Central memory CD8-positive, alpha-beta T cell (primary cell): ENCODE measurements around the gene UBR3.

ENCODE experiments used
- ATAC-seq: fragments of 150-1000 bp; cut with Tn5 transposase; replicated peaks from 2 replicates; pipeline ENCODE4 v1.10.0; 2022; ENCODE audit warnings: mild to moderate bottlenecking, moderate FRiP score, moderate number of reproducible peaks; ENCODE audit not compliant: poor library complexity, severe bottlenecking; ENCODE audit errors: extremely low read depth
- DNase-seq, 2 donors: peaks; one replicate each; pipeline ENCODE4 v3.0.0; 2021; ENCODE audit warnings: low spot score in 2 of 2
- H3K27ac Mint-ChIP-seq: one replicate; pipeline ENCODE4 v1.8.0; 2022; ENCODE audit warnings: low read depth, mild to moderate bottlenecking, moderate library complexity, mixed read lengths
- H3K27me3 Mint-ChIP-seq: one replicate; pipeline ENCODE4 v1.8.0; 2022; ENCODE audit warnings: mixed read lengths
- H3K36me3 Mint-ChIP-seq: one replicate; pipeline ENCODE4 v1.8.0; 2022; ENCODE audit warnings: mild to moderate bottlenecking, moderate library complexity, mixed read lengths; ENCODE audit not compliant: insufficient read depth
- H3K4me1 Mint-ChIP-seq: one replicate; pipeline ENCODE4 v1.8.0; 2022; ENCODE audit warnings: mixed read lengths
- H3K4me3 Mint-ChIP-seq: one replicate; pipeline ENCODE4 v1.8.0; 2022; ENCODE audit warnings: mild to moderate bottlenecking, moderate library complexity, mixed read lengths
- H3K9me3 Mint-ChIP-seq: one replicate; pipeline ENCODE4 v1.8.0; 2022; ENCODE audit warnings: mixed read lengths

Gene UBR3

GRCh38 chr2:170070778-170071177 lies 243.5 kb downstream of the UBR3 start:
- Mint-ChIP-seq H3K27me3 (no peaks in the 10 kb centered on the region), H3K4me3 (no peak overlapping the region), H3K4me1 (no peaks in the 10 kb centered on the region), H3K36me3 (peaks cover 22% of the 10 kb centered on the region), H3K27ac (no peak overlapping the region), H3K9me3 (no peaks in the 10 kb centered on the region)
- ATAC-seq (no peak), DNase-seq (no peak)

GRCh38 chr2:170073288-170073687 lies 246.0 kb downstream of the UBR3 start:
- no peaks in the 10 kb centered on the region for H3K27me3 Mint-ChIP-seq
- H3K4me3 Mint-ChIP-seq = no peak overlapping the region
- DNase-seq (no peak), ATAC-seq (no peak)
- H3K36me3 Mint-ChIP-seq = peaks cover 24% of the 10 kb centered on the region
- no peaks in the 10 kb centered on the region for H3K9me3 Mint-ChIP-seq
- H3K4me1 Mint-ChIP-seq = no peaks in the 10 kb centered on the region
- H3K27ac Mint-ChIP-seq = no peak overlapping the region

GRCh38 chr2:170076189-170076588 lies 248.9 kb downstream of the UBR3 start:
- H3K4me3 Mint-ChIP-seq = no peak overlapping the region
- H3K9me3 Mint-ChIP-seq = no peaks in the 10 kb centered on the region
- peaks cover 24% of the 10 kb centered on the region for H3K36me3 Mint-ChIP-seq
- H3K27ac Mint-ChIP-seq = no peak overlapping the region
- no peaks in the 10 kb centered on the region for H3K27me3 Mint-ChIP-seq
- no peak for ATAC-seq
- no peak for DNase-seq
- no peaks in the 10 kb centered on the region for H3K4me1 Mint-ChIP-seq

- DNase-seq (no peak), ATAC-seq (no peak)
- Mint-ChIP-seq H3K4me1 (no peaks in the 10 kb centered on the region), H3K27me3 (no peaks in the 10 kb centered on the region), H3K27ac (no peak overlapping the region), H3K36me3 (peaks cover 30% of the 10 kb centered on the region), H3K4me3 (no peak overlapping the region), H3K9me3 (no peaks in the 10 kb centered on the region)
These were observed 250.7 kb downstream of the UBR3 start for GRCh38 chr2:170077830-170078569.

- Mint-ChIP-seq H3K27ac (no peak overlapping the region), H3K4me1 (no peaks in the 10 kb centered on the region), H3K4me3 (no peak overlapping the region), H3K9me3 (no peaks in the 10 kb centered on the region), H3K27me3 (no peaks in the 10 kb centered on the region), H3K36me3 (peaks cover 10% of the 10 kb centered on the region)
- ATAC-seq (no peak), DNase-seq (no peak)
These were observed 257.7 kb downstream of the UBR3 start for GRCh38 chr2:170084820-170085491.

GRCh38 chr2:170086117-170086688 lies 258.9 kb downstream of the UBR3 start:
- Mint-ChIP-seq H3K27ac (no peak overlapping the region), H3K36me3 (peaks cover 6% of the 10 kb centered on the region), H3K4me3 (no peak overlapping the region), H3K4me1 (no peaks in the 10 kb centered on the region), H3K9me3 (no peaks in the 10 kb centered on the region), H3K27me3 (no peaks in the 10 kb centered on the region)
- ATAC-seq (no peak), DNase-seq (no peak)

GRCh38 chr2:170086751-170087412 lies 259.6 kb downstream of the UBR3 start:
- no peak overlapping the region for H3K4me3 Mint-ChIP-seq

GRCh38 chr2:170087413-170087793 lies 260.1 kb downstream of the UBR3 start:
- DNase-seq (no peak), ATAC-seq (no peak)
- peaks cover 4% of the 10 kb centered on the region for H3K36me3 Mint-ChIP-seq
- H3K9me3 Mint-ChIP-seq = no peaks in the 10 kb centered on the region
- no peaks in the 10 kb centered on the region for H3K27me3 Mint-ChIP-seq
- H3K4me1 Mint-ChIP-seq = no peaks in the 10 kb centered on the region
- H3K4me3 Mint-ChIP-seq = no peak overlapping the region
- no peak overlapping the region for H3K27ac Mint-ChIP-seq

More at GRCh38 chr2:170086751-170087412, 259.6 kb downstream of the UBR3 start:
- no peaks in the 10 kb centered on the region for H3K4me1 Mint-ChIP-seq
- peaks cover 5% of the 10 kb centered on the region for H3K36me3 Mint-ChIP-seq
- no peaks in the 10 kb centered on the region for H3K9me3 Mint-ChIP-seq
- no peak overlapping the region for H3K27ac Mint-ChIP-seq
- no peak for DNase-seq
- no peak for ATAC-seq
- H3K27me3 Mint-ChIP-seq = no peaks in the 10 kb centered on the region

- ATAC-seq = no peak
- Mint-ChIP-seq H3K4me1 (no peaks in the 10 kb centered on the region), H3K36me3 (no peaks in the 10 kb centered on the region), H3K9me3 (peaks cover 5% of the 10 kb centered on the region), H3K27ac (no peak overlapping the region), H3K27me3 (no peaks in the 10 kb centered on the region), H3K4me3 (no peak overlapping the region)
- DNase-seq = no peak
These were observed 261.5 kb downstream of the UBR3 start for GRCh38 chr2:170088776-170089175.

- Mint-ChIP-seq H3K36me3 (no peaks in the 10 kb centered on the region), H3K27me3 (no peaks in the 10 kb centered on the region), H3K4me1 (no peaks in the 10 kb centered on the region), H3K9me3 (peaks cover 5% of the 10 kb centered on the region), H3K4me3 (no peak overlapping the region), H3K27ac (no peak overlapping the region)
- DNase-seq = no peak
- no peak for ATAC-seq
These were observed 263.0 kb downstream of the UBR3 start for GRCh38 chr2:170090229-170090628.

GRCh38 chr2:170091436-170091835 lies 264.2 kb downstream of the UBR3 start:
- ATAC-seq (no peak), DNase-seq (no peak)
- Mint-ChIP-seq H3K9me3 (peaks cover 5% of the 10 kb centered on the region), H3K4me1 (no peaks in the 10 kb centered on the region), H3K36me3 (no peaks in the 10 kb centered on the region), H3K4me3 (no peak overlapping the region), H3K27ac (no peak overlapping the region), H3K27me3 (no peaks in the 10 kb centered on the region)

GRCh38 chr2:170092436-170093060 lies 265.3 kb downstream of the UBR3 start:
- no peak overlapping the region for H3K27ac Mint-ChIP-seq
- no peaks in the 10 kb centered on the region for H3K4me1 Mint-ChIP-seq
- H3K4me3 Mint-ChIP-seq = no peak overlapping the region
- H3K9me3 Mint-ChIP-seq = peaks cover 5% of the 10 kb centered on the region
- no peak for ATAC-seq
- H3K36me3 Mint-ChIP-seq = no peaks in the 10 kb centered on the region
- DNase-seq = no peak
- no peaks in the 10 kb centered on the region for H3K27me3 Mint-ChIP-seq
